Stimulated activated CD8-positive, alpha-beta memory T cell treated with anti-CD3 and anti-CD28 coated beads, Interleukin-2, amount 100 ng/mL, for 1 hour (primary cell): ENCODE measurements around the gene KCNIP4.
"Not testable (repeated sequence)": the region's sequence is repeated elsewhere in the genome, so short reads cannot be mapped to it uniquely, and the experiment has no call there.

ENCODE experiments used
- DNase-seq, 2 donors: peaks; one replicate each; pipeline ENCODE4 v3.0.0-alpha.2; 2020; ENCODE audit warnings: low read depth in 2 of 2

The KCNIP4 gene

DNA sequence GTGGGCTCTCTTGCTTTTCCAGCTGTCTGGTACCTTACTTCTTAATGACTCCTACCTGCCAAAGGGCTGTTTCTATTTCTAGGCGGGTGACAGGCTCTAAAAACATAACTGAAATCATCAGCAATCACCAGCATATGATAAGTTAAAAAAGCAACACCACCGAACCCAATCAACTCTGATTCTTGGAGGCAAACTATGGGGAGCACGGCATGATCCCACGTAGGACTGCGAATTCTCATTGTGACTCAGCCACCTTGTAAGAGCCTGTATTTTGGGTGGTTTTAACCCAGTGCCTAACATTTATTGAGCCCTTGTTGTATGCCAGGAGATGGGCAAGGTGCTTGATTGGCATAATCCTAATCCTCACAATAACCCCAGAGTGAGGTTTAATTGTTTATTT lies 1091.5 kb downstream of the KCNIP4 start:
- no peak for DNase-seq

DNA sequence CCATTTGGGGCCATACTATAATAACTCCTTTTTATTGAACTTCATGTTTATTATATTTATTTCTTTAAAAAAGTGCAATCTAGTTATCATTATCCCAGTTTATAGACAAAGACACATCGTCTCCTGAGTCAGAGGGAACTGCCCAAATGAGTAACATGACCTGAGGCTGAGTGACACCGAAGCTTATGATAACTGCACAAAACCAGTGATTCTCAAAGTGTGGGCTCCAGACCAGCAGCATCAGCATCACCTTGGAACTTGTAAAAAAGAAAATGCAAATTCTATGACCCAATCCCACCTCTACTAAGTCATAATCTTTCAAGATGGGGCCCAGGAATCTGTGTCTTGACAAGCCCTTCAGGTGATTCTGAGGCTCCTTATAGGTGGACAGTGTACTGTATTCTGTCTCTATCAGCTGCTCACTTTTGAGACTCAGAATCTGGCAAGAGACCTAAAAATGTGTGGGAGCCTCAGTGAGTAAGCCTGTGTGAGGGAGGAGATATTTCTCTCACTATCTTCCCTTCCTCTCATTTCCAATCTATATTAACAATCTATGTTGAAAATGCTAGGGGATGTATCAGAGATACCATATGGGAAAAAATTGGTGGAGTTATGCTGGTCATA lies 1101.3 kb downstream of the KCNIP4 start:
- no peak for DNase-seq

DNA sequence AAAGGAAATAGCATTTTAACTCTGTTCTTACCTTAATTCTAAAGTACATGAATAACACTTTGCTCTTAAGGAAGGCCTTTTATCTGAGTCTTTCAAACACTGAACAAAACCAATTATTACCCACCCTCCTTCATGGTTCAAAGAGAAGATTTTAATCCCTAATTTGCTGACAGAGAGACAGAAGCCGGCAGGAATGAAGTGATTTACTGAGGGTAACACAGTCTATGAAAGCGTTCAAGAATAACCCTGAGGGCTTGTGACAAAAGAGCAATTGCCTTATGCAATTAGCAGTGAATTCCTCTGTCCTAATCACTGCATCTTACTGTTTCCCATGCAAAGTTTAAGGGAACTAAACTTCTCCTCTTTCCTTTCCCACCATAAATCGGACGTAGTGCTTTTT lies 1104.3 kb downstream of the KCNIP4 start:
- no peak for DNase-seq

DNA sequence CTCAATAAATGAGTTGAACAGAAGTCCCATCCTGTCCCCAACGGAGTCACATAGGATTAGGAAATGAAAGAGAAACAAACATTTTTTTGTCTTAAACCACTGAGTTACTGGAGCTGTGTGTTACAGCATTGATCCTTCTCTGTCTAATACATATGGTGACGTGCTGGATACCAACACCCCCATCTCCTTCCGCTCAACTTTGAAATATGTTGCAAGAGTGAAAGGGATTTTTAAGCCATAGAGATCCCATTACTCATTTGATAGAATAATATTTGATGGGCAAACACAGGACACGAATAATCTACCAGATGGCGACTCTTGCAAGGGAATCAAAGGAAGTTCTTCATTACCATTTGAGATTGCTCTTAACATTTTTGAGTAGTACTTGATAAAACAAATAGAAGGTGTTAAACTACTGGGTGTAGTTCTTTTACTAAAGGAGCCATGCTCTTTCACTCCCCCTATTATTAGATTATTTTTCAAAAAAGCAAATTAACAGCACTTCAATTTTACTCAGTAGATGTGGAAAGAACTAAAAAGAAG lies 1107.9 kb downstream of the KCNIP4 start:
- no peak for DNase-seq

GRCh38 chr4:20839957-20840356 lies 1108.6 kb downstream of the KCNIP4 start:
- no peak for DNase-seq

DNA sequence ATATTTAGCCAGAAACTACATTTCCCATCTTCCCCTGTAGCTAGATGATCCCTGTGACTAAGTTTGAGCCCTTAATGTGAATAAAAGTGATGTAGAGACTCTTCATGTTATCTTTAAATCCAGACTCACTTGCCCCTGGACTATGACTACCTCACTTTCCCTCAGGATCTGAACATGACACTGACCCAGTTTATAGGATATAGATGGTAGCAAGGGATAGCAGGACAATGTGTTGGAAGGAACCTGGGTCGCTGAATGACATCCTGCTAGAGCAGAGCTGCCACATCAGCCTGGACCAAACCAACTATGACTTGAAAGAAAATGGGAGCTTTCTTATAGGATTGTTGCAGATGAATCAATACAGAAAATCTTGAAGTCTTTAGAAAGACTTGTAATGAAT lies 1110.1 kb downstream of the KCNIP4 start:
- DNase-seq = no peak

DNA sequence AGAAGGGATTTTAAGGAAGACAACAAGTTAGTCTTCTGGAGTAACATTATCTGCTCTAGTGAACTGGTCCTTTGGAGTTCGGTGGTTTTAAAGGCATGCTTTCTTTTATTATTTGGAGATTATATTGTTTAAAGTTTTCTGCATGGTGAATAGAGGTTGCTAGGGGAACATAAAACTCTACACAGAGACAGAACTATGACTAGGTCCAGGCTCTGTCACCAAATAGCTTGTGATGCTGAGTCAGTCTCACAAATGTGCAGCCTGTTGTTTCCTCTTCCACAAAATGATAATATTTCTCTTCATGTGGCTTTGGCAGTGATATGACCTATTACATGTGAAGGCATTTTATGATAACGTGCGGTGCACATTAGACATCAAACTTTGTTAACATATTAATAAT lies 1115.7 kb downstream of the KCNIP4 start:
- no peak for DNase-seq

DNA sequence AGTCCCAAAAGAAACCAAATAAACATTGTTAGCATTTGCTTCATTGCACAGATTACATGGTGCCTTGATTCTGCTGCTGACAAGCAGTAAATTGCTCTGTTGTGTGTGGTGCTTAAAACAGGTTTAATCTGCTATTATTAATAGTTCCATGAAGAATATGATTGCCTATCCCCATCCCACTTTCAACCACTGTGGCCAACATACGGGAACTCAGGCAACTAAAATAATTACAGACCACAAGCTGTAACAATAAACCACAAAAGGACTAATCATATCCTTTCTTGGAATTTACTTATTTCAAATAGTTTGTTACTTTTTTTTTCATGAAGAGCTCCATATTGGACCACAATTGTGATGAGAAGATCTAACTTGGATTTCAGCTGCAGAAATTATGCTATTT lies 1116.8 kb downstream of the KCNIP4 start:
- DNase-seq = no peak

DNA sequence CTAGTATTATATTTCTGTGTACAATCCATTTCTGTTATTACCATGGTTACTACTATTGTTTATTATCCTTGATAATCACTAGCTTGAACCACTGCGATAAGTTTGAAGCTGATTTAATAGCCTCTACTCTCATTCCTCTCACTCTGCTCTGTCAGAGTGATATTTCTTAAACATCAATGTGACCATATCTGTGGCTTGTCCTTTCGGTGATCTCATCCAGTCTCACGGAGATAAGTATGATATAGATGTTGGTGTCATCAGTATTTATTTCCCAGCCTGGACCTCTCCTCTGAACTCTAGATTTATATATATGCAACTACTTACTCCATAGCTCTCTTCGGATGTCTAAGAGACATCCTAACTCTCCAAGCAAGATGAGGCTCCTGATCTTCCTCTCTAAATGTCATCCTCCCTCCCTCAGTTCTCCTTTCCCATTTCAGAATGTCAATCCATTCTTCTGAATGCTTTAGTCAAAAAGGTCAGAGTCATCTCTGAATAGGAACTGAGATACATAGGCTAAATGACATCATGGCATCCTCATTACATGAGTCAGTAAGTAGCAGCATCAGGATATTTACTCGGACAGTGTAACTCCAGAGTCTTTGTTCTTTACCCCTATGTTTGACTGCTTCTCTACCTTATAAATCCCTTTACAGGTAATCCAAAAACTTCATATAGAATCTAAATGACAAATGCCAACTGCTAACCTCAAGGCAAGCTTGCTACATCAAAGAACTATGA lies 1118.8 kb downstream of the KCNIP4 start:
- DNase-seq = no peak

GRCh38 chr4:20825505-20825904 lies 1123.1 kb downstream of the KCNIP4 start:
- DNase-seq = no peak

DNA sequence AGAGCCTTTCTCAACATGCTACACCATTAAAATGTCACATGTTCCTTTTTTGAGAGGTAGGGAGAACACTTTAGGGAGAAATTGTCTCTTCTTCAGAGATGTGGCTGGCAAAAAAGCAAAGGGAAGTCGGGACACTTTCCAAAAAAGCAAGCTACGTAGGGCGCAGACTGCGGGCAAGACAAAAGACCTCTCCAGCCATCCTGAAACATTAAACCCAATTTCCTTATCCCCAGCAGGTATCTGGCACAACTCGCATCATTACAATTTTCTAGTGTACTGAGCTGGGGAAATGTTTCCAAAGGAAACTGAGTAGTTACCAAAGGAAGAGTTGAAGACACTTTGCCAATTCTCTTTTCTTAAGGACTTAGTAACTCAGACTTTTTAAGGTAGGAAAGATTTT lies 1132.3 kb downstream of the KCNIP4 start:
- DNase-seq = no peak

DNA sequence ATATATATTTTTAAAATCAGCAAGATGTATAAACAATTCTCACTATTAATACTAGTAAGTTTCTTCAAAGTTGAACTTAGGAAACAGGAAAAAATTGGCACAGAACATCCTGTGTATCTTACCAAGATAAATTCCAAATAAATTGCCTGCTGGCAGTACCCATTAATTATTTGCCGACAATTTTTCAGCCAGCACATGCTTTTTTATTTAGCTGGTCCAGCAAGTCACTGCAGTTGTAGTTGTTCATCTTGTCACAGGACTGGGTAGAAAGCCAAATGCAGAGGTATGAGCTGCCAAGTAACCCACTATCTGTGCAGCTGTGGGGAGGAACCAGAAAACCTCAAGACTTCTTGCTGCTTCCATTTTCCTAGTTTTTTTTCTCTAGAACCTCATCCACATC lies 1134.9 kb downstream of the KCNIP4 start:
- no peak for DNase-seq

DNA sequence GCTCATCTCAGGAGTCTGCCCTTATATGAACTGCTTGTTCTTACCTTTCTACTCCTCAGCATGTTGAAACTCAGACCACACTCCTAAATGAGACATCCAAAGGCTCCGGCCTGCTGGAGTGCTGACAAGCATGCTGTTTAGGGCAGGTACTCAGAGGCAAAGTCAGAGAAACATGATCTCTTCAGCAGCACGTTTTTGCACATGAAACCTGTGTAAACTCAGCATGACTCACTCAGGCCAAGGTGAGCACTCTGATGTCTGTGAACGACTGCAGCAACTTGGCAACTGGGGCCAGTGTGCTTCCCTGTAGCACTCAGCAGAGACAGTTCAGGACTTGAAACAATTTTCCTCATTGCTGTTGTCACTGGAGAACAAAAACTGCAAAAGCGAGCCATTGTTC lies 1138.8 kb downstream of the KCNIP4 start:
- DNase-seq = no peak

DNA sequence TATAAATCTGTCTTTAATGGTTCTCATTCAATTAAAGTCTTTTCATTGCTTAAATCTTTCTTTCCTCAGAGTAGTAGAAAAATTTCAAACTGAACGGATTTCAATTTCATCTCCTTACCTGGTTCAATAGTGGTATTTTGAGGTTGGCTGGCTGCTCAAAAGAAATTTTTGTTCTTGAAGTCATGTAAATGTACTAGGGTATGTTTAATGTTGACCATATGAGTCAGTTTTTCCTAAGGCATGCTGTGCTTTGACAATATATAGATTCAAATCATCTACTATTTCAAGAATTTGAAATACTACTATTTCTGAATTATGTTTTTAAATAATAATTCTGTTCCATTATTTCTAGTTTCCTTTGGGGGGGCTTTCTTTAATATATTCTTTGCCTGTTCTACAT lies 1142.9 kb downstream of the KCNIP4 start:
- no peak for DNase-seq

DNA sequence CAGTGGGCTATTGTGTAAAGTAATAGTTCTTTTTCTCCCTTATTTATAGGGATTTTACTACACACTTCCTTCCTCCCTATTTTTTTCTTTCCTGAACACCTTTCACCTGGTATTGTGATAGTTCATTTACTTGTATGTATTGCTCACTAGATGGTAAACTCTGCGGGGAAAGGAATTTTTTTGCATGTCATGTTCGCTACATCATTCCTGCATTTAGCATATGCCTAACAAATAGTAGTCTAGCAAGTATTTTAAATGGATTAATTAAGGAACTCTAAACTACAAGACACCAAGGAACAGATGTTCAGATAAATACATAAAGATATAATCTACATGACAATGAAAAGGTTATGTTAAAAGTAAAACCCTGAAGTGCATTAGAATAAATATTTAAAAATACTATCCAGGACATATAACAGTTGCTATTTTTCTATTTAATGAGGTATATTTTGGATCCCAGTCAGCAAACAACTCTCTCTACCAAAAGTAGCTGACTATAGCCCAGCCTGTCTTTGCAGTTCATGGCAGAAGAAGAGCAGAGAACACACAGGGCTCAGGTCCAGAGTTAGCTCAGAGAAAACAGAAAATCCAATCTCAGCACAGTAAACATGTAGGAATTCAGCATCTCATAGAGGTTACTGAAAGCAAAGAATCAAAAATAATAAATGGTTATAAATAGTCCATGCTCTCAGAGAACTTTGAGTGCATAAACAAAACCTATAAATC lies 1160.5 kb downstream of the KCNIP4 start:
- DNase-seq = no peak

- DNase-seq = not testable (repeated sequence)
These were observed 1165.4 kb downstream of the KCNIP4 start for GRCh38 chr4:20783134-20783533.

DNA sequence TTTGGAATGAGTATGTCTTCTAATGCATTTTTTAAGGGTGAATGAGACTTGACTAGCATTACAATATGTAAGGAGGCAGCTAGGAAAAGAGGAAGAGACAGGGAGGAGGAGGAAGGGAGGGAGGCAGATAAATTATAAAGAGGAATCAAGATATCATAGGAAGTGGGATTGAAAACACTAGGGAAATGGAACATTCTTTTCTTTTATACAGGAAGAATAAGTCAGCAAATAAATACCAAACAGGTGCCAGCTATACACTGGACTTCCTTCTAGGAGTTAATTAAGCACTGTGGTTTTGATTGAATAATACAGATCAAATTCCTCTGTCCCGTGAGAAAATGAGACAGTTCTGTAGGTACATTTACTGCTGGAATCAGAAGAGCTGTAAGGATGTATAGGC lies 1169.7 kb downstream of the KCNIP4 start:
- no peak for DNase-seq

GRCh38 chr4:20773144-20773997 lies 1175.2 kb downstream of the KCNIP4 start:
- no peak for DNase-seq

DNA sequence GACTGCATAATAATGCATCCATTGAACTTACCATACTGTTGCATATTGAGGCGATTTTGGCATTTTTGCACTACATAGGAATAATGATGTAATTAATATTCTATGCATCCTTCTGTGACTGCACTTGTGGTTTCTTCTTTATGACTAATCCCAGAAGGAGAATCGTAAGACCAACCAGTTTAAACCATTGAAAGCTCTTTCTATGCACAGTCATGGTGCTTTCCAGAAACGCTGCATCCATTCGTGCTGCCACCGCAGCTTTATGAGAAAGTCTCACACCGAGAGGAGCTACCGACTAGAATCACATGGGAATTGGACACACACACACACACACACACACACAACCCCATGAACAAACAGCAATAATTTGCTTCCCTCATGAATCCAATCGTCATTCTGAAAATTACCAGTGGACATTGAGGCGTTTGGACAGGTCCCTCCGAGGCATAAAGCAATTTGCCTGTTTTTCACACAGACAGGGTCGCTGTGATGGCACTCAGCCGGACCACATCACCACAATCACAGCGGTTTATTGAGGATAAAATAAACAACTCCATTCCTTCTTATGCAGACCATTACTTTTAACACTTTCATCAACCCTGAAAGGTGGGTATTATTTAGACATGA lies 1184.1 kb downstream of the KCNIP4 start:
- no peak for DNase-seq

- DNase-seq = no peak
These were observed 1186.7 kb downstream of the KCNIP4 start for GRCh38 chr4:20761826-20762225.

DNA sequence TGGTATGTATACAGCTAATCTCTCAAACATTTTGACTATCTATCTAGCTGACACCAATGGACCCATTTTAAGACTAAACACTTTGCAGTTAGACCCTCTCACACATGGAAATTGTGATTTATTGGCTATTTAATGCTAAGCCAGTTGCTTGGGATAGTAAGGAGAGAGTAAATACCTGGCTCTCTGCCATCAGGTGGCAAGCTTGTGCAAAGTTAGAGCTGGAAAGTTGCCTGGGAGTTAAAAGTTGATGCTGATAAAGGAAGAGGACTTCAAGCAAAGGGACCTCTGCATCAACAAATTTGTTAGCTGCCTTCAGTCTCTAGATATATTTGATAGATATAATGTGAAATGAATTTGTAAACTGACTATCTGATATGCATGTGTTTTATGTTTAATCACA lies 1187.2 kb downstream of the KCNIP4 start:
- no peak for DNase-seq
